ENCODE results near the gene RPTOR. TPM values are rescaled to one million over a fixed set of nuclear protein-coding genes. Genes with fewer than 3 reads are reported as not detected.
"Not testable (repeated sequence)": the region's sequence is repeated elsewhere in the genome, so short reads cannot be mapped to it uniquely, and the experiment has no call there.

Gene RPTOR
- polyA plus RNA-seq, 1 donor from 2014 or later, result 9.9 TPM

- H3K4me3 Mint-ChIP-seq, result no peak overlapping the region
- H3K27ac Mint-ChIP-seq, result no peak overlapping the region
- no peaks in the 10 kb centered on the region for H3K27me3 Mint-ChIP-seq
- peaks cover 2 to 14% (median 5%) of the 10 kb centered on the region in 3 donors for H3K4me1 Mint-ChIP-seq
- no peaks in the 10 kb centered on the region for H3K36me3 Mint-ChIP-seq
- H3K9me3 Mint-ChIP-seq, result no peaks in the 10 kb centered on the region
Observed at GRCh38 chr17:80558046-80558445, 13.4 kb downstream of the RPTOR start.

GRCh38 chr17:80559825-80560251 lies 15.2 kb downstream of the RPTOR start:
- H3K36me3 Mint-ChIP-seq, result peaks cover 2% of the 10 kb centered on the region
- no peak overlapping the region for H3K27ac Mint-ChIP-seq
- peaks cover 7 to 16% (median 8%) of the 10 kb centered on the region in 3 donors for H3K4me1 Mint-ChIP-seq
- no peaks in the 10 kb centered on the region for H3K9me3 Mint-ChIP-seq
- H3K27me3 Mint-ChIP-seq, result no peaks in the 10 kb centered on the region
- H3K4me3 Mint-ChIP-seq, result no peak overlapping the region

GRCh38 chr17:80561541-80562114 lies 17.0 kb downstream of the RPTOR start:
- Mint-ChIP-seq H3K36me3 (peaks cover 2% of the 10 kb centered on the region), H3K27me3 (no peaks in the 10 kb centered on the region), H3K4me3 (no peak overlapping the region), H3K4me1 (peaks cover 10 to 18% (median 13%) of the 10 kb centered on the region in 3 donors), H3K27ac (no peak overlapping the region), H3K9me3 (no peaks in the 10 kb centered on the region)

- Mint-ChIP-seq H3K36me3 (peaks cover 6% of the 10 kb centered on the region), H3K9me3 (no peaks in the 10 kb centered on the region), H3K27ac (no peak overlapping the region), H3K4me1 (peaks cover 10 to 15% (median 13%) of the 10 kb centered on the region in 3 donors), H3K4me3 (no peak overlapping the region), H3K27me3 (no peaks in the 10 kb centered on the region)
Observed at GRCh38 chr17:80564545-80564944, 19.9 kb downstream of the RPTOR start.

- H3K4me3 Mint-ChIP-seq, result no peak overlapping the region
- no peak overlapping the region for H3K27ac Mint-ChIP-seq
Observed at GRCh38 chr17:80565343-80566053, 20.9 kb downstream of the RPTOR start.

GRCh38 chr17:80566054-80566400 lies 21.4 kb downstream of the RPTOR start:
- Mint-ChIP-seq H3K4me3 (no peak overlapping the region), H3K4me1 (peaks cover 13 to 19% (median 14%) of the 10 kb centered on the region in 3 donors), H3K36me3 (peaks cover 7% of the 10 kb centered on the region), H3K27me3 (no peaks in the 10 kb centered on the region), H3K27ac (no peak overlapping the region), H3K9me3 (no peaks in the 10 kb centered on the region)

More at GRCh38 chr17:80565343-80566053, 20.9 kb downstream of the RPTOR start:
- H3K36me3 Mint-ChIP-seq, result peaks cover 6% of the 10 kb centered on the region
- H3K27me3 Mint-ChIP-seq, result no peaks in the 10 kb centered on the region
- peaks cover 8 to 17% (median 13%) of the 10 kb centered on the region in 3 donors for H3K4me1 Mint-ChIP-seq
- no peaks in the 10 kb centered on the region for H3K9me3 Mint-ChIP-seq

GRCh38 chr17:80568246-80568645 lies 23.6 kb downstream of the RPTOR start:
- Mint-ChIP-seq H3K4me1 (peaks cover 10 to 17% (median 14%) of the 10 kb centered on the region in 3 donors), H3K27me3 (no peaks in the 10 kb centered on the region), H3K27ac (peak overlapping the region in 1 of 3 donors; percentile 1), H3K4me3 (no peak overlapping the region), H3K36me3 (peaks cover 7% of the 10 kb centered on the region), H3K9me3 (no peaks in the 10 kb centered on the region)

- Mint-ChIP-seq H3K4me3 (no peak overlapping the region), H3K9me3 (no peaks in the 10 kb centered on the region), H3K27ac (no peak overlapping the region), H3K27me3 (no peaks in the 10 kb centered on the region), H3K36me3 (peaks cover 5% of the 10 kb centered on the region), H3K4me1 (peaks cover 5 to 10% (median 9%) of the 10 kb centered on the region in 3 donors)
Observed at GRCh38 chr17:80569924-80570323, 25.3 kb downstream of the RPTOR start.

- no peaks in the 10 kb centered on the region for H3K9me3 Mint-ChIP-seq
- H3K36me3 Mint-ChIP-seq, result peaks cover 4% of the 10 kb centered on the region
- H3K27ac Mint-ChIP-seq, result peak overlapping the region in 1 of 3 donors; percentile 52
- peaks cover 5 to 13% (median 5%) of the 10 kb centered on the region in 3 donors for H3K4me1 Mint-ChIP-seq
- no peaks in the 10 kb centered on the region for H3K27me3 Mint-ChIP-seq
- no peak overlapping the region for H3K4me3 Mint-ChIP-seq
Observed at GRCh38 chr17:80573701-80574100, 29.1 kb downstream of the RPTOR start.

GRCh38 chr17:80574496-80574895 lies 29.9 kb downstream of the RPTOR start:
- H3K4me1 Mint-ChIP-seq, result peaks cover 5 to 13% (median 5%) of the 10 kb centered on the region in 3 donors

GRCh38 chr17:80575057-80575875 lies 30.6 kb downstream of the RPTOR start:
- Mint-ChIP-seq H3K4me3 (no peak overlapping the region), H3K27ac (peak overlapping the region in 1 of 3 donors; percentile 55), H3K36me3 (peaks cover 1% of the 10 kb centered on the region), H3K27me3 (no peaks in the 10 kb centered on the region), H3K9me3 (no peaks in the 10 kb centered on the region), H3K4me1 (peaks cover 2 to 8% (median 5%) of the 10 kb centered on the region in 3 donors)

More at GRCh38 chr17:80574496-80574895, 29.9 kb downstream of the RPTOR start:
- Mint-ChIP-seq H3K36me3 (peaks cover 1% of the 10 kb centered on the region), H3K4me3 (no peak overlapping the region), H3K27me3 (no peaks in the 10 kb centered on the region), H3K27ac (no peak overlapping the region), H3K9me3 (no peaks in the 10 kb centered on the region)

GRCh38 chr17:80577876-80578570 lies 33.4 kb downstream of the RPTOR start:
- peaks cover 3 to 9% (median 4%) of the 10 kb centered on the region in 3 donors for H3K4me1 Mint-ChIP-seq
- no peaks in the 10 kb centered on the region for H3K36me3 Mint-ChIP-seq
- no peaks in the 10 kb centered on the region for H3K27me3 Mint-ChIP-seq
- no peak overlapping the region for H3K27ac Mint-ChIP-seq
- H3K9me3 Mint-ChIP-seq, result no peaks in the 10 kb centered on the region
- H3K4me3 Mint-ChIP-seq, result no peak overlapping the region

- not testable (repeated sequence) for H3K27me3 Mint-ChIP-seq, H3K4me3 Mint-ChIP-seq, H3K36me3 Mint-ChIP-seq, H3K9me3 Mint-ChIP-seq, H3K4me1 Mint-ChIP-seq
- H3K27ac Mint-ChIP-seq, result peak overlapping the region in 1 of 3 donors; percentile 73
Observed at GRCh38 chr17:80578668-80579388, 34.2 kb downstream of the RPTOR start.

- Mint-ChIP-seq H3K4me3 (no peak overlapping the region), H3K27ac (no peak overlapping the region), H3K4me1 (peaks cover 2 to 20% (median 8%) of the 10 kb centered on the region in 3 donors), H3K27me3 (no peaks in the 10 kb centered on the region), H3K36me3 (no peaks in the 10 kb centered on the region), H3K9me3 (no peaks in the 10 kb centered on the region)
Observed at GRCh38 chr17:80582165-80582564, 37.5 kb downstream of the RPTOR start.
